Dendritic cell treated with granulocyte-macrophage colony-stimulating factor and Interleukin-4, amounts not matched to agents 40 ng/mL and 50 ng/mL, for 4 days (primary cell): Measurements from ENCODE around the gene EIF2A.

Source experiments
- H3K27ac Mint-ChIP-seq: one replicate; pipeline ENCODE4 v1.8.0; 2022; ENCODE audit warnings: mild to moderate bottlenecking, mixed read lengths
- H3K27me3 Mint-ChIP-seq: one replicate; pipeline ENCODE4 v1.8.0; 2022; ENCODE audit warnings: mild to moderate bottlenecking, mixed read lengths
- H3K36me3 Mint-ChIP-seq: one replicate; pipeline ENCODE4 v1.8.0; 2022; ENCODE audit warnings: low read depth, mixed read lengths
- H3K4me1 Mint-ChIP-seq: one replicate; pipeline ENCODE4 v1.8.0; 2022; ENCODE audit warnings: low read depth, mixed read lengths
- H3K4me3 Mint-ChIP-seq: one replicate; pipeline ENCODE4 v1.8.0; 2022; ENCODE audit warnings: mild to moderate bottlenecking, moderate library complexity, mixed read lengths
- H3K9me3 Mint-ChIP-seq: one replicate; pipeline ENCODE4 v1.8.0; 2022; ENCODE audit warnings: mixed read lengths
- intact Hi-C: fragments of 100-400 bp; cut with micrococcal nuclease; formaldehyde crosslinking; loops from one replicate; pipeline ENCODE4 v1.15.0; 2022

Gene EIF2A

DNA sequence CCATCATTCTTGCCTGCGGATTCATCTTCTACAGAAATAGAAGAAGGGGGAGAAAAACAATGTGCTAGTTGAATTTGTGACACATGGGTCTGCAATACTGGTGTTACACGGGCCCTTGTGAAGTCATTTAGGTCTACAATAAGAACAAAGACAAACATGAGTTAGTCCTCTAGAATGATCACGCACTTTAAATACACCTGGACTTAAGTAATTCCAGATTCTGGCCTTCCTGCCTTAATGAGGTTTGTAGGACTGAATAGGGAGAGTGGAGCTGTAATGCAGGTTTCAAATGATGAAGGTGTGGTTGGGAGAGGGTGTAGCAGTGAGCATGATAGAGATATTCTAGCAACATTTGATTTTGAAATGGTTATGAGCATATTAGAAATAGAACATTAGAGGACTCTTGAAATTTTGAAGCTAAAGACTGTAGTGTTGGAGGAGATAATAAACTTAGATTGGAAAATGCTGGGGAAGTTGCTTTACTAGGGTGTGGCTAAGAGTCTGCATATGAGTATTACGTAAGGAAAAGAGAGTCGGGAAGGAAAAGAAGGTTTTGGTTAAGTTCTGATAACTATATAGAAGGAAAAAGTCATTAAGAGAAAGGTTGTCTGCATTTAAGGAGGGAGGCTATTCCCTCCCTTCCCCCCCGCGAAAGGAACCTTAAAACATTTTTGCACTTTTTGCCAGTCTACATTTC is 606 bp downstream of the EIF2A start:
- Mint-ChIP-seq H3K4me3 (peak overlapping the region; percentile 98), H3K36me3 (peaks cover 60% of the 10 kb centered on the region), H3K27me3 (no peaks in the 10 kb centered on the region), H3K27ac (peak overlapping the region; percentile 99), H3K9me3 (no peaks in the 10 kb centered on the region), H3K4me1 (peaks cover 32% of the 10 kb centered on the region)
- intact Hi-C loops = loop anchor here (2.0 kb wide), 2 partner anchors 138 to 216 kb away; partner anchors contain the start of genes SIAH2 and TSC22D2

DNA sequence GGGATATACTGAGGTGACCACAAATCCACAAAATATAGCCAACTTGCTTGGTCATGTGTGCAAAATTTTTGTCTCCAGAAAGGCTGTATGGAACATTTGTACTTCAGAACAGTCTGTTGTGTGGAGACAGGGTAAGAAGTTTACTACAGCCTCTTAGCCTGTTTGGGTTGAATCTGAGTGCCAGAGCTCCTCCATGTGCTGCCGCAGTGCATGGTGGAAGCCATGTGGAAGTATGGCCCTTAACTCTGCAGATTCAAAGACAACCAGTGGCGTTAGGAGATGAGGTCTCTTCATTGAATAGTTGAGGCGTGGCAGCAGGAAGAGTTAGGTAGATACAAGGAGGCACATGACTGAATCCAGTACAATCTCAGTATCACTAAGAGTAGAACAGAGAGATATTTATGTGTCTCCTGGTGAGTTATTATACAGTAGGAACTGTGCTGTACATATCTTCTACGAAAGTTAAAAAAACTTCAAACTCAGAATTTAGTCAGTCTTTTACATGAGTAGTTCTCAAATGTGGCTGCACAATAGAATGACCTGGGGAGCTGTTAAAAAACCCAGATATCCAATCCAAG is 9.4 kb downstream of the EIF2A start:
- intact Hi-C loops = no loop called here
- Mint-ChIP-seq H3K9me3 (no peaks in the 10 kb centered on the region), H3K4me3 (no peak overlapping the region), H3K27me3 (no peaks in the 10 kb centered on the region), H3K27ac (peak overlapping the region; percentile 43), H3K4me1 (peaks cover 17% of the 10 kb centered on the region), H3K36me3 (peaks cover 66% of the 10 kb centered on the region)

DNA sequence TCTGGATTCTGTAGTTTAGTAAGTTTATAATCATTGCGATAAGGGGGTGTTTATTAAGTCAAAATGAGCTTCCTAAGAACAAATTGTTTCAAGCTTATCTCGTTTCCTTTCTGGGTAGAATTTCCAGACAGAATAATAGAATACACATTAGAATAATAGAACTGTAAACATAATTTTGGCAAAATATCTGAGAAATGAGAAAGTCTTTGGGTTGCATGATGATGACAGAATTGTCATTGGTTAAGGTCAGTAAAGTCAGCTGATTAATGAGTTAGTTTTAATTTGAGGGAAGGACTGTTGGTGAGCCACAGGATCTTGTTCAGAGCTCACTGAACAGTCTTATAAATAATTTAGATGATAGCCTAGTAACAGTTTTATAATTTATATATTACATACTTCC is 10.2 kb downstream of the EIF2A start:
- Mint-ChIP-seq H3K9me3 (no peaks in the 10 kb centered on the region), H3K36me3 (peaks cover 67% of the 10 kb centered on the region), H3K27me3 (no peaks in the 10 kb centered on the region), H3K4me1 (peaks cover 13% of the 10 kb centered on the region), H3K4me3 (no peak overlapping the region), H3K27ac (no peak overlapping the region)
- intact Hi-C loops = no loop called here

DNA sequence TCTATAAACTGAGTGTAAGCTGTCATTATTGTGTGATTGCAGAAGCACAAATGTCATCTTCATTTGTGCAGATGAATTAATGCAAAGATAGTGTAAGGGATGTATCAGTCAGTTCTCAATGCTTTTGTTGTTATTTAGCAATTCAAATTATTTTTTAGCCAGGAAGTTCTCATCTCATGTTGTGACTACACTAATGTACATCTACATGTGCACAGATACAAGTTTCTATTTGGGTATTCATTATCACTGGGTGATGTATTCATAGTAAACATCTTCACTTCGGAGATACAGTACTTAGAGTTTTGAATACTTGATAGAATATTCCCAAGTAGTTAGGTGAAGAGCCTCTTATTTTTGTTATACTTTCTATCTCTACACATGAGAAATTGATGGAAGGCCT is 11.1 kb downstream of the EIF2A start:
- intact Hi-C loops = no loop called here
- peaks cover 13% of the 10 kb centered on the region for H3K4me1 Mint-ChIP-seq
- no peak overlapping the region for H3K4me3 Mint-ChIP-seq
- H3K27ac Mint-ChIP-seq = no peak overlapping the region
- peaks cover 69% of the 10 kb centered on the region for H3K36me3 Mint-ChIP-seq
- H3K27me3 Mint-ChIP-seq = no peaks in the 10 kb centered on the region
- no peaks in the 10 kb centered on the region for H3K9me3 Mint-ChIP-seq

DNA sequence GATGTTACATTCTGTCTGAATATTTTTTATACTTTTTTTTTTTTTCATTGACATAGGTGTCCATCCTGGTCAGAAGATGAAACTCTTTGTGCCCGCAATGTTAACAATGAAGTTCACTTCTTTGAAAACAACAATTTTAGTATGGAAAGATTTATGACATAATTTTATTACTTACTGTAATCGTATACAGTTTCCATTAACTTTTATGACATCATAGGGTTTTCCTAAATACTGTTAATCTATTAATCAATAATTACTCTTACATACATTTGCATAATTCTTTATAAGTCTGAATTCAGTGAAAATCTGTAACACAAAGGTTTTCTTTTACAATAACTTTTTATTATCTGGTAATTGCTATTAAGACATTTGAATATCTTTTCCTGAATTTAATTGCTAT is 17.7 kb downstream of the EIF2A start:
- Mint-ChIP-seq H3K4me1 (no peaks in the 10 kb centered on the region), H3K36me3 (peaks cover 72% of the 10 kb centered on the region), H3K9me3 (no peaks in the 10 kb centered on the region), H3K27me3 (no peaks in the 10 kb centered on the region), H3K27ac (no peak overlapping the region), H3K4me3 (no peak overlapping the region)
- intact Hi-C loops = no loop called here

DNA sequence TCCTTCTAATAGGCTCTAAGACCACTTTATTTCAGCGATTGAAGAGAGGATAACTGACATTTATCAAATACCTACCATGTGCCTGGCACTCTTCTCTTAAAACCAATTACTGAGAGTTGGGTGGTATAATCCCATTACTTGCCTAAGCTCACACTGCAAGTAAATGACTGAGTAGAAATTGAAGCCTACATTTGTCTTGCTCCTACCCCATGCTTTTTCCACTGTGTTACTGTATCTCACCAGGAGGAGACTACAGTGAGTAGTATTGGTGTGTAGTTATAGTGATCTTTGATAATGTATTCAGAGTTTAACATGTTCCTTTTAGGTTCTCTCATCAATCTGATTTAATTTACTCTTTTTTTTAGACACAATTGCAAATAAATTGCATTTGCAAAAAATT is 20.7 kb downstream of the EIF2A start:
- Mint-ChIP-seq H3K27me3 (no peaks in the 10 kb centered on the region), H3K4me3 (no peak overlapping the region), H3K36me3 (peaks cover 76% of the 10 kb centered on the region), H3K27ac (no peak overlapping the region), H3K9me3 (no peaks in the 10 kb centered on the region), H3K4me1 (no peaks in the 10 kb centered on the region)
- intact Hi-C loops = no loop called here

GRCh38 chr3:150577855-150578254 is 31.3 kb downstream of the EIF2A start:
- Mint-ChIP-seq H3K4me1 (no peaks in the 10 kb centered on the region), H3K27ac (no peak overlapping the region), H3K9me3 (no peaks in the 10 kb centered on the region), H3K4me3 (no peak overlapping the region), H3K27me3 (no peaks in the 10 kb centered on the region), H3K36me3 (peaks cover 70% of the 10 kb centered on the region)
- intact Hi-C loops = no loop called here

DNA sequence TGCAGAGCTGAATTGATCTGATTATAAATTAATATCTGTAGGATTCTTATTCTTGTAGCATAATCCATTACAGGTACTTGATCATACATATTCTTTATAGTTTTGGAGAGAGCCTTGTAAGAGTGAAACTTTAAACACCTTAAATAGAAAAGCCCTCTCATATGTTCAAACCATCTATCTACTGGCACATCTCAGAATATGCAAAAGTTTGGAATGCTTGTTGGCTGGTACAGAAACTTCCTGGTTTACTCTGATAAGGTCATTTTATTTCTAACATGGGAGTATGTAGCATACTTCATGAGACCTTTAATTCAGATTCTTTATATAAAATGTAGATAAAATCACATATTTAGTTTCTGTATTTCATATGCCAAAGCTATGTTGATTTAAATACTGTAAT is 34.6 kb downstream of the EIF2A start:
- intact Hi-C loops = loop anchor here (5.0 kb wide), 1 partner anchor 41 kb away; no protein-coding TSS in a partner anchor
- Mint-ChIP-seq H3K9me3 (no peaks in the 10 kb centered on the region), H3K27me3 (no peaks in the 10 kb centered on the region), H3K36me3 (peaks cover 67% of the 10 kb centered on the region), H3K4me1 (no peaks in the 10 kb centered on the region), H3K27ac (no peak overlapping the region), H3K4me3 (no peak overlapping the region)

- no peak overlapping the region for H3K4me3 Mint-ChIP-seq
- no peaks in the 10 kb centered on the region for H3K4me1 Mint-ChIP-seq
- intact Hi-C loops = loop anchor here (5.0 kb wide), 1 partner anchor 40 kb away; no protein-coding TSS in a partner anchor
- no peak overlapping the region for H3K27ac Mint-ChIP-seq
- H3K36me3 Mint-ChIP-seq = peaks cover 57% of the 10 kb centered on the region
- no peaks in the 10 kb centered on the region for H3K9me3 Mint-ChIP-seq
- H3K27me3 Mint-ChIP-seq = no peaks in the 10 kb centered on the region
These were observed 36.0 kb downstream of the EIF2A start for GRCh38 chr3:150582620-150583019.

- Mint-ChIP-seq H3K27me3 (no peaks in the 10 kb centered on the region), H3K36me3 (peaks cover 56% of the 10 kb centered on the region), H3K9me3 (no peaks in the 10 kb centered on the region), H3K27ac (no peak overlapping the region), H3K4me3 (no peak overlapping the region), H3K4me1 (no peaks in the 10 kb centered on the region)
- intact Hi-C loops = loop anchor here (5.0 kb wide), 1 partner anchor 39 kb away; no protein-coding TSS in a partner anchor
These were observed 36.4 kb downstream of the EIF2A start for GRCh38 chr3:150583028-150583427.

DNA sequence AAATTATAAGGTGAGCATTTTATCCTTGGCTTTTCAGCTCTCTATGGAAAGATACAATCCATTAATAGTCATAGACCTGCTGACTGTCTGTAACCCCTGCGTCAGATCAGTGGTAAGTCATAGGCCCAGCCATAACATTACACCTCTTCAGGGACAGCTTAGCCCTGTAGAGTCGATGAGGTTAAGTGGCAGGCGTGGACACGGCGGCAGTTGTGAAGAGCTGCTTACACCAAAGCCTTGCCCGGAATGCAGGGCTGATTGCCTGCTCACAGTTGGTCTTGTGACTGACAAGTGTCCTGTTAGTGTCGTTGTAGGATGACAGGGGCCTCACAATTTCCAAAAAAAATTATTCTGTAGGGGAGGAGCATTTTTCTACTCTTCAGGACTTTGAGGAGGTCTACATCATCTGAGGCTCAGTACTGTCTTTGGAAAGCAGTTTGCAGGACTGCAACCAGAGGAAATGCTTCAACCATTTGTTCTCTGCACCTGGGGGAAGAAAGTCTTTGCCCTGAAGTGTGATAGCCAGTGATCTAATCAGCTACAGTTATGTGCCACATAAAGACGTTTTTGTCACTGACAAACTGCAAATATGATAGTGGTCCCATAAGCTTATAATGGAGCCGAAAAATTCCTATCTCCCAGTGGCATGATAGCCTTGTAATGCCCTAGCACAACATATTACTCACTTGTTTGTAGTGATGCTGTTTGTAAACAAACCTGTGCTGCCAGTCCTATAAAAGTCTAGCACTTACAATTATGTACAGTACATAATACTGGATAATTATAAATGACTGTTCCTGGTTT is 41.6 kb downstream of the EIF2A start:
- no peaks in the 10 kb centered on the region for H3K9me3 Mint-ChIP-seq
- no peaks in the 10 kb centered on the region for H3K27me3 Mint-ChIP-seq
- H3K36me3 Mint-ChIP-seq = peaks cover 24% of the 10 kb centered on the region

GRCh38 chr3:150589759-150590158 is 43.2 kb downstream of the EIF2A start:
- Mint-ChIP-seq H3K9me3 (no peaks in the 10 kb centered on the region), H3K4me3 (no peak overlapping the region)

More for the DNA sequence above, 41.6 kb downstream of the EIF2A start:
- Mint-ChIP-seq H3K4me1 (peaks cover 9% of the 10 kb centered on the region), H3K4me3 (no peak overlapping the region), H3K27ac (no peak overlapping the region)
- intact Hi-C loops = no loop called here

DNA sequence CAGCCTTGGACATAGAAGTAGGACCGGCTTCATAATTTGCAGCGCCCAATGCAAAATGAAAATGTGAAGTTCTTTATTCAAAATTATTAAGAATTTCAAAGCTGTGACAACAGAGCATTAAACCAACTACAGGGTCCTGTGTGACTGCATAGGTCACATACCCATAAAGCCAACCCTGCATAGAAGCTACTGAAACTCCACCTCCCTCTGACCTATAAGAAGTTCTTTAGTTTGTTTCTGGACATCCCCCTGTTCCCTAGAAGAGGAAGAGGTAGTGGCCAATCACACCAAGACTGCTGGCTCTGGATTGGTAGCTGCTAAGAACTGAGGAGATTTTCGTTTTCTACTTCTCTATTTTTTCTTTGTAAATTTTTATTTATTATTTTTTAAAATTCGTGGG is 47.6 kb downstream of the EIF2A start:
- H3K4me1 Mint-ChIP-seq = peaks cover 43% of the 10 kb centered on the region
- no peak overlapping the region for H3K4me3 Mint-ChIP-seq
- intact Hi-C loops = no loop called here
- H3K27ac Mint-ChIP-seq = peak overlapping the region; percentile 39
- H3K9me3 Mint-ChIP-seq = no peaks in the 10 kb centered on the region
- H3K36me3 Mint-ChIP-seq = peaks cover 6% of the 10 kb centered on the region
- H3K27me3 Mint-ChIP-seq = no peaks in the 10 kb centered on the region

More at GRCh38 chr3:150589759-150590158, 43.2 kb downstream of the EIF2A start:
- Mint-ChIP-seq H3K4me1 (peaks cover 13% of the 10 kb centered on the region), H3K27me3 (no peaks in the 10 kb centered on the region), H3K27ac (no peak overlapping the region), H3K36me3 (peaks cover 19% of the 10 kb centered on the region)
- intact Hi-C loops = no loop called here

DNA sequence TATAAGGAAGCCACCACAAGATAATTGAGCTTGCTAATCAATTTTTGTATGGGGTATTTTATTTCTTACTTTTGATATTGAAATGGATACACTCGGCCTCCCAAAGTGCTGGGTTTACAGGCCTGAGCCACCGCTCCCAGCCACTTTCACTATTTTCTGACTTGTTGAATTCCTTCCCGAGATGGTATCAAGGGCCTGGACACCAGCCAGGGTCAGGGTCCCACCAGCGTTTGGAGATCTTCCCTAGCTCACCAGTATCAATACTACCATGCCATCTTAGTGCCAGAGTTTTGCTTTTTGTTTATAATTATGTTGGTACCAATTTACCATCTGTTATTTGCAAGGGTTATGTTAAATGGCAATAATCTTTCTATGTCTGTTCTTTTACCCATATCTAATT is 51.1 kb downstream of the EIF2A start:
- no peaks in the 10 kb centered on the region for H3K27me3 Mint-ChIP-seq
- no peak overlapping the region for H3K4me3 Mint-ChIP-seq
- no peaks in the 10 kb centered on the region for H3K9me3 Mint-ChIP-seq
- peaks cover 72% of the 10 kb centered on the region for H3K4me1 Mint-ChIP-seq
- intact Hi-C loops = no loop called here
- peaks cover 6% of the 10 kb centered on the region for H3K36me3 Mint-ChIP-seq
- H3K27ac Mint-ChIP-seq = no peak overlapping the region
